Mucosa of rectum (tissue), 2 donors: ENCODE measurements around the gene NSD1.
"Not testable (repeated sequence)": the region's sequence is repeated elsewhere in the genome, so short reads cannot be mapped to it uniquely, and the experiment has no call there.

Experiments
- H3K27ac ChIP-seq, 2 donors: one replicate each; pipeline ENCODE4 v1.7.0; 2013; ENCODE audit warnings: inconsistent platforms in 2 of 2, low read depth in 2 of 2, low read length in 2 of 2
- H3K27me3 ChIP-seq, 2 donors: one replicate each; pipeline ENCODE4 v1.7.0; 2013; ENCODE audit warnings: low read length in 2 of 2; ENCODE audit not compliant: control insufficient read depth in 2 of 2, insufficient read depth in 2 of 2
- H3K36me3 ChIP-seq, 2 donors: one replicate each; pipeline ENCODE4 v1.7.0; 2013; ENCODE audit warnings: low read length in 2 of 2; ENCODE audit not compliant: control insufficient read depth in 2 of 2, insufficient read depth in 2 of 2
- H3K4me1 ChIP-seq, 2 donors: one replicate each; pipeline ENCODE4 v1.7.0; 2013; ENCODE audit warnings: low read length in 2 of 2, mild to moderate bottlenecking in 1 of 2; ENCODE audit not compliant: control insufficient read depth in 2 of 2, insufficient read depth in 2 of 2
- H3K4me3 ChIP-seq, 2 donors: one replicate each; pipeline ENCODE4 v1.7.0; 2013; ENCODE audit warnings: low read length in 2 of 2
- H3K9ac ChIP-seq, 2 donors: one replicate each; pipeline ENCODE4 v1.7.0; 2013; ENCODE audit warnings: low read length in 2 of 2, low read depth in 1 of 2, mild to moderate bottlenecking in 1 of 2
- H3K9me3 ChIP-seq, 2 donors: one replicate each; pipeline ENCODE4 v1.7.0; 2013; ENCODE audit warnings: low read length in 2 of 2; ENCODE audit not compliant: control insufficient read depth in 2 of 2
- donor health status: healthy.
- donor health status: Normal muscosa, but diverticular disease.

Gene NSD1

GRCh38 chr5:177176175-177176711 is 42.7 kb downstream of the NSD1 start:
- Histone ChIP-seq H3K36me3 (no peaks in the 10 kb centered on the region), H3K27me3 (no peaks in the 10 kb centered on the region), H3K9me3 (no peaks in the 10 kb centered on the region), H3K4me3 (no peak overlapping the region), H3K27ac (no peak overlapping the region), H3K4me1 (no peaks in the 10 kb centered on the region), H3K9ac (no peak overlapping the region)

- not testable (repeated sequence) for H3K4me3 ChIP-seq, H3K27ac ChIP-seq, H3K9me3 ChIP-seq, H3K27me3 ChIP-seq, H3K4me1 ChIP-seq, H3K36me3 ChIP-seq, H3K9ac ChIP-seq
Observed at GRCh38 chr5:177177847-177178437, 44.4 kb downstream of the NSD1 start.

DNA sequence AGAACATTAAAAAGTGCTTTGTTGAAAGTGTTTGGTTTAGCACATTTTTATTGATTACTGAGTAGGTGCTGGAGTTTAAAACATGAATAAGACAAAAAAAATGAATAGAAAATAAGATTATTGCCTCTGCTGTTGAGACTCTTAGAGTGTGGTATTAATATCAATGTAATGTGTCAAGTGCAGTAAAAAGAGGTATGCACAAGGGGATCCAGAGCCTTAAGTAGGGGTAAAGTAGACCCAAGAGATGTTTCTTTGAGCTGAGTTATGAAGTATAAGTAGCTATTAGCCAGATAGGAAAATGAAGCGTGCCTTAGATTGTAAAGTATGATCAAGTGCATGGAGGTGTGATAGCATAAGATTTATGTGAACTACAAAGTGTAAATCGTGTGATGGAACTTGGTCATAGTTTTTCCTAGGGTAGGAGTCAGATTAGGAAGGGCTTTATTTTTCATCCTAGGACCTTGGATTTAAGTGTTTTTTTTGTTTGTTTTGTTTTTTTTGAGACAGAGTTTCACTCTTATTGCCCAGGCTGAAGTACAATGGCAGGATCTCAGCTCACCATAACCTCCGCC is 45.2 kb downstream of the NSD1 start:
- Histone ChIP-seq H3K4me3 (no peak overlapping the region), H3K27me3 (no peaks in the 10 kb centered on the region), H3K27ac (no peak overlapping the region), H3K9me3 (no peaks in the 10 kb centered on the region), H3K36me3 (peaks cover 0 to 4% of the 10 kb centered on the region in 2 donors), H3K4me1 (no peaks in the 10 kb centered on the region), H3K9ac (no peak overlapping the region)

DNA sequence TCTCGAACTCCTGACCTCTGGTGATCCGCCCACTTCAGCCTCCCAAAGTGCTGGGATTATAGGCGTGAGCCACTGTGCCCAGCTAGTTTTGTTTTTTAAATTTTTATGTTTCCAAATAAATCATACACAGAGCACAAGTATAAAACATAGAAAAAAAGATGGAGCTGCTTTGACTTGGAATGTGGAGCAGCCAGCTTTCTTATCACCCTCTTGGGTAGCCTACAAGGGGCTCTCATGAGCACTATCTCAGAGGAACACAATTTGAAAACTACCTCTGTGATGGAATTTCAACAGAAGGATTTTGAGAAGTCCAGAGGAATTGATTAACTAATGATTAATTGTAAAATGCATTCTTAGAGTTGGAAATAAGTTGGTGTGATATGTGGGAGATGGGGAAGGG is 45.9 kb downstream of the NSD1 start:
- H3K27me3 ChIP-seq, result no peaks in the 10 kb centered on the region
- H3K4me1 ChIP-seq, result no peaks in the 10 kb centered on the region
- H3K4me3 ChIP-seq, result no peak overlapping the region
- H3K9me3 ChIP-seq, result no peaks in the 10 kb centered on the region
- peaks cover 0 to 4% of the 10 kb centered on the region in 2 donors for H3K36me3 ChIP-seq
- no peak overlapping the region for H3K9ac ChIP-seq
- H3K27ac ChIP-seq, result no peak overlapping the region

- no peaks in the 10 kb centered on the region for H3K9me3 ChIP-seq
- peaks cover 6 to 10% of the 10 kb centered on the region in 2 donors for H3K36me3 ChIP-seq
- H3K27me3 ChIP-seq, result no peaks in the 10 kb centered on the region
- peaks cover 0 to 4% of the 10 kb centered on the region in 2 donors for H3K4me1 ChIP-seq
- H3K9ac ChIP-seq, result no peak overlapping the region
- H3K27ac ChIP-seq, result no peak overlapping the region
- no peak overlapping the region for H3K4me3 ChIP-seq
Observed at GRCh38 chr5:177183142-177183541, 49.6 kb downstream of the NSD1 start.

GRCh38 chr5:177183766-177184360 is 50.3 kb downstream of the NSD1 start:
- no peak overlapping the region for H3K4me3 ChIP-seq
- H3K27me3 ChIP-seq, result no peaks in the 10 kb centered on the region
- H3K9ac ChIP-seq, result no peak overlapping the region
- H3K36me3 ChIP-seq, result peaks cover 6 to 10% of the 10 kb centered on the region in 2 donors
- peaks cover 0 to 4% of the 10 kb centered on the region in 2 donors for H3K4me1 ChIP-seq
- no peak overlapping the region for H3K27ac ChIP-seq
- H3K9me3 ChIP-seq, result no peaks in the 10 kb centered on the region

GRCh38 chr5:177185993-177186392 is 52.4 kb downstream of the NSD1 start:
- Histone ChIP-seq H3K4me1 (peaks cover 0 to 4% of the 10 kb centered on the region in 2 donors), H3K27ac (no peak overlapping the region), H3K9ac (no peak overlapping the region)

GRCh38 chr5:177186645-177187044 is 53.1 kb downstream of the NSD1 start:
- H3K27ac ChIP-seq, result no peak overlapping the region
- H3K4me1 ChIP-seq, result peaks cover 0 to 4% of the 10 kb centered on the region in 2 donors
- no peaks in the 10 kb centered on the region for H3K27me3 ChIP-seq
- no peak overlapping the region for H3K9ac ChIP-seq
- H3K9me3 ChIP-seq, result no peaks in the 10 kb centered on the region
- peaks cover 6% of the 10 kb centered on the region in 2 donors for H3K36me3 ChIP-seq
- H3K4me3 ChIP-seq, result no peak overlapping the region

More at GRCh38 chr5:177185993-177186392, 52.4 kb downstream of the NSD1 start:
- Histone ChIP-seq H3K9me3 (no peaks in the 10 kb centered on the region), H3K27me3 (no peaks in the 10 kb centered on the region), H3K36me3 (peaks cover 6 to 10% of the 10 kb centered on the region in 2 donors), H3K4me3 (no peak overlapping the region)

DNA sequence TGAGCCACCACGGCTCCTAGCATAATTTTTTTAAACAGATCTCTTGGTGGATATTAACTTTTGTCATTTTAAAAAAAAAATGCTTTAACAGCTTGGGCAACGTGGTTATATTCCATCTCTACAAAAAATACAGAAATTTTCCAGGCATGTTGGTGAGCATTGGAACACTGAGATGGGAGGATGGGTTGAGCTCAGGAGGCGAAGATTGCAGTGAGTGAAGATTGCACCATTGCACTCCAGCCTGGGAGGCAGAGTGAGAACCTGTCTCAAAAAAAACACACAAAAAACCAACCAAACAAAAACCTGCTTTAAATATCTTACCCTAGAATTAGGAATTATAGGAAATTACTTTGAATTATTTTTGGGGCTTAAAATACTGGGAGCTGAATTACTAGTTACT is 55.2 kb downstream of the NSD1 start:
- no peak overlapping the region for H3K9ac ChIP-seq
- H3K27me3 ChIP-seq, result no peaks in the 10 kb centered on the region
- no peak overlapping the region for H3K4me3 ChIP-seq
- H3K36me3 ChIP-seq, result peaks cover 8 to 11% of the 10 kb centered on the region in 2 donors
- no peaks in the 10 kb centered on the region for H3K9me3 ChIP-seq
- H3K4me1 ChIP-seq, result peaks cover 0 to 4% of the 10 kb centered on the region in 2 donors
- H3K27ac ChIP-seq, result no peak overlapping the region

- no peak overlapping the region for H3K4me3 ChIP-seq
- no peaks in the 10 kb centered on the region for H3K27me3 ChIP-seq
- no peaks in the 10 kb centered on the region for H3K9me3 ChIP-seq
- H3K27ac ChIP-seq, result no peak overlapping the region
- peaks cover 0 to 4% of the 10 kb centered on the region in 2 donors for H3K4me1 ChIP-seq
- peaks cover 8 to 11% of the 10 kb centered on the region in 2 donors for H3K36me3 ChIP-seq
- H3K9ac ChIP-seq, result no peak overlapping the region
Observed at GRCh38 chr5:177189416-177189815, 55.8 kb downstream of the NSD1 start.
